ENCODE data around the gene CHRNB1.

The CHRNB1 gene

DNA sequence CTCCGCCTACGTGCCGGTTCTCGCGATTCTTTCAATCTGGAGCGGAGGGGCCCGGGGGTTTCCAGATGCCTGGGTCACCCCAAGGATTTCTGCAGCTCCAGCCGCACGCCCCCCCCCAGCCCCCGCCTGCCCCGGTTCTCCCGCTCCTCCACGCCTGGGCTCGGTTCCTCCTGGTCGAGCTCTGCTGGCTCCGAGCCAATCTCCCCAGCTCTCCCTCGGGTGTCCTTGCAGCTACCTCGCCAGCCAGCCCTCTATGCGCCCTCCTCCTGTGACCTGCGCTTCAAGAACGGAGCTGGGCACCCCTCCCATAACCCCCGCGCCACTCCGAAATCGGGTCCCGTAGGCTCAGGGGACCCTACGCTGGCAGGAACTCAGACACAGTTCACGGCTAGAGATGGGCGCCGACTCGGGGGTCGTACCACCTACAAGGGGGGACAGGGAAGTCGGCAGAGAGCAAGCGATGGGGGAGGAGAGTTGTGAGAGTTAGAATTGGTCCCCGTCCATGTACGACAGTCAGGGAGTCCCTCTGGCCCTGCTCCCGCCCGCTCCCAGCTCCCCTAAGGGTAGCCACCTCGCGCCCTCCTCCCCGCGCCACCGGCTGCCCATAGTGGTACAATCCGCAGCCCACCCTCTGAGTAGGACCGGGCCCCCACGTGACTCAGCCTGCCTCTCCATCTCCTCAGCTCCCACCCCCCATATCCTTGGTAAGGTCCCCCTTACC is 4.6 kb upstream of the CHRNB1 start:
- Mint-ChIP-seq H3K27ac (no peak overlapping the region), H3K9me3 (ENCODE audit: low read depth) (no peaks in the 10 kb centered on the region), H3K27me3 (peaks cover 11% of the 10 kb centered on the region), H3K4me1 (ENCODE audit: low read depth) (peaks cover 38% of the 10 kb centered on the region), H3K36me3 (no peaks in the 10 kb centered on the region), H3K4me3 (peak overlapping the region; percentile 84)

DNA sequence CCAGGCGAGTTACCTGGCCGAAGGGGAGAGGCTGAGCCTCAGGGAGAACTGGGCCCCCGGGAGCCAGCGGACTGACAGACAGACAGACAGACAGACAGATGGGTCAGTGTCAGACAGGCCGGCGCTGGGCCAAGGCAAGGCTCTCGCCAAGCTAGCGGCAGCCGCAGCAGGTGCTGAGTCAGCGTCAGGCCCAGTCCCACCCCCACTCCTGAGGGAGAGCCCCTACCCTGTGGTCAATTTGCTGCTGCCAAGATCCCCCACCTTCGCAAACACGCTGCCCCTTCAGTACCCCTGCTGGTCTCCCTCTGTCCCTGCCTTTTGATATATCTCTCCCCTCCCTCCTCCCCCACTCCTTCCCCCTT is 4.0 kb upstream of the CHRNB1 start:
- no peaks in the 10 kb centered on the region for H3K9me3 Mint-ChIP-seq (ENCODE audit: low read depth)
- no peaks in the 10 kb centered on the region for H3K36me3 Mint-ChIP-seq
- H3K4me3 Mint-ChIP-seq: peak overlapping the region; percentile 84
- H3K27me3 Mint-ChIP-seq: peaks cover 14% of the 10 kb centered on the region
- no peak overlapping the region for H3K27ac Mint-ChIP-seq
- H3K4me1 Mint-ChIP-seq (ENCODE audit: low read depth): peaks cover 39% of the 10 kb centered on the region

DNA sequence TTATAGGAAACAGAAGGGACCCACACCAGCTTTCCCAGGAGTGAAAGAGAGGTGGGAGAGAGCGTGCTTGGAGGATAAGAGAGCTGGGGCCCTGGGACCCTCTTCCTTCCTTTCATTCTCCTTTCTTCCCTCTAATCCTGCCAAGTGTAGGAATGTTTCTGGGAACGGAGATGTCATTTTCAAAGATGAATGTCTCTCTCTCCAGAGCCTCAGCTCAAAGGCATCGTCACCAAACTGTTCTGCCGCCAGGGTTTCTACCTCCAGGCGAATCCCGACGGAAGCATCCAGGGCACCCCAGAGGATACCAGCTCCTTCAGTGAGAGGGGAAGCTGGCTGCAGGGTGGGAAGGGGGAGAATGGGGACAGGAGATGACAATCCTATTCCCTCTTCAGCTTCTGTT is 3.6 kb upstream of the CHRNB1 start:
- Mint-ChIP-seq H3K27ac (no peak overlapping the region), H3K4me3 (no peak overlapping the region)

DNA sequence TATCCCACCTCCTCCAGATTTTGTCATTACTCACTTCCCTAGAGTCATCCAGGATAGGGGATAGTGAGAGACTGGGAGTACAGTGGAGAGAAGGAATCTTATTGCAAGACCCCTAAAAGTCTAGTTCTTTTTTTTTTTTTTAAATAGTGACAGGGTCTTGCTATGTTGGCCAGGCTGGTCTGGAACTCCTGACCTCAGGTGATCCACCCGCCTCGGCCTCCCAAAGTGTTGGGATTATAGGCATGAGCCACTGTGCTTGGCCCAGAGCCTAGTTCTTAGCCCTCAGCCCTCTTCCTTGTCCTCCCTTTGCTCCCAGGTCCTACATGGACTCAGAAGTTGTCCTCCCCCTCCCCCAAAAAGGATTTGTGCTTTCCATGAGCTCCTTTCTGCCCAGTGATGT is 2.7 kb upstream of the CHRNB1 start:
- no peaks in the 10 kb centered on the region for H3K9me3 Mint-ChIP-seq (ENCODE audit: low read depth)
- peaks cover 16% of the 10 kb centered on the region for H3K27me3 Mint-ChIP-seq
- no peak overlapping the region for H3K4me3 Mint-ChIP-seq
- H3K36me3 Mint-ChIP-seq: no peaks in the 10 kb centered on the region
- H3K27ac Mint-ChIP-seq: no peak overlapping the region
- peaks cover 37% of the 10 kb centered on the region for H3K4me1 Mint-ChIP-seq (ENCODE audit: low read depth)

More for the DNA sequence above, 3.6 kb upstream of the CHRNB1 start:
- Mint-ChIP-seq H3K4me1 (ENCODE audit: low read depth) (peaks cover 39% of the 10 kb centered on the region), H3K9me3 (ENCODE audit: low read depth) (no peaks in the 10 kb centered on the region), H3K27me3 (peaks cover 16% of the 10 kb centered on the region), H3K36me3 (no peaks in the 10 kb centered on the region)

DNA sequence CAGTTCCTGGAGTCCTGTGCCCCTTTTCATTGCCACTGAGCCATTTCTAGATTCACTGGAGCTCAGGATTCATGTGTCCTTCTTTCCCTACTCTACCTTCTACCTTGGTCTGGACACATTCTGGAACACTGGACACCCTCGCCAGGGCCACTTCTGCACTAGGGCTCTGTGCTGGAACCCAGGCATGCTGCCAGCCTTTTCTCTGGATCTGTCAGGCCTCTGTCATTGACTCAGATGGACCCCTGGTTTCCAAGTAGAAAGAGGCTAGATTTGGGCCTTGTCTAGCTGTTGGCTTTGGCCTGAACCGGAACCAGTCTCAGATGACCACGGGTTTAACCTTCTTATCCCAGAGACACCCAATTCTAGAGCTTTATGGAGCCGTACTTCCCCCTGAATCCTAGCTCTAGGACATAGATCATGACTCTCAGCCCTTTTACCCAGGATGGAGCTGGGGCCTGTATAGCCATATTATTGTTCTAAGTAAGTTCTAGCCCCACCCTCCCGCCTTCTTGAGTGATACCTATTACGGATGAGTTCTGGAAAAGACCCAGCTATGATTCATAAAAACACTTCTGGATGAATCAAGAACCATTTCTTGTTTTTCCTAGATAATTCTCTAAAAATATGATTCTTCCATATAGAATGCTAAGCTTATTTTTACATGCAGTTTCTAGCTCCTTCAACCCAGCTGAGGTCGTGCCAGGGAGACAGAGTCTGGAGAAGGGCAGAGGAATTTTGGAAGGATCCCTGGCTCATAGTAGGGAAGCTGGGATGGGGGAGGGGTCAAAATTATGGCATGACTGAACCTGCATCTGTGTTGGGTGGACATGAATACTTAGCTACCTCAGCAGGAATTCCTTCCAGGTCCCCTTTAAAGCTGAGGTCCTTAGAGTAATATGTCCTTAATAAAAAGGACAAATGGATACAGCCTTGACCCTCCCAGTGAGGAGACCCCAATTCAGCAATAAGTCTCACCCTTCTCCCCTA is 1.1 kb upstream of the CHRNB1 start:
- Mint-ChIP-seq H3K27ac (no peak overlapping the region), H3K27me3 (peaks cover 17% of the 10 kb centered on the region), H3K4me3 (peak overlapping the region; percentile 72), H3K4me1 (ENCODE audit: low read depth) (peaks cover 31% of the 10 kb centered on the region), H3K36me3 (peaks cover 3% of the 10 kb centered on the region), H3K9me3 (ENCODE audit: low read depth) (no peaks in the 10 kb centered on the region)

DNA sequence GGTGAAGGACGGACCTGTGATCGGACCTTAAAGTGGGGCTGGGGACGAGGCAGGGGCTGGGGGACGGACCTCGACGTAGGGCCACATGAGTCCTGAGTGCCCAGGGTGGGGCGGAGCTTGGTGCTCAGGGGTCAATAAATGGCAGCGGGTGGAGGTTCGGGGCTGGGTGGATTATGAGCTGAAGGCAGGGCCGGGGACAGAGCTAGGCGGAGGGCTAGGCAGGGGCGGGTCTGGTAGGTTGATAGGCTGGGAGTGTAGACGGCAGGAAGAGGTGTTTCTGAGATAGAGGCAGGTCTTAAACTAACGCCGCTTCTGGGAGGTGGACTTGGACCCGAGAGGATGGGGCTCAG is 733 bp downstream of the CHRNB1 start:
- peaks cover 3% of the 10 kb centered on the region for H3K36me3 Mint-ChIP-seq
- H3K4me1 Mint-ChIP-seq (ENCODE audit: low read depth): peaks cover 23% of the 10 kb centered on the region
- no peaks in the 10 kb centered on the region for H3K9me3 Mint-ChIP-seq (ENCODE audit: low read depth)
- H3K4me3 Mint-ChIP-seq: peak overlapping the region; percentile 86
- no peak overlapping the region for H3K27ac Mint-ChIP-seq
- H3K27me3 Mint-ChIP-seq: peaks cover 15% of the 10 kb centered on the region

DNA sequence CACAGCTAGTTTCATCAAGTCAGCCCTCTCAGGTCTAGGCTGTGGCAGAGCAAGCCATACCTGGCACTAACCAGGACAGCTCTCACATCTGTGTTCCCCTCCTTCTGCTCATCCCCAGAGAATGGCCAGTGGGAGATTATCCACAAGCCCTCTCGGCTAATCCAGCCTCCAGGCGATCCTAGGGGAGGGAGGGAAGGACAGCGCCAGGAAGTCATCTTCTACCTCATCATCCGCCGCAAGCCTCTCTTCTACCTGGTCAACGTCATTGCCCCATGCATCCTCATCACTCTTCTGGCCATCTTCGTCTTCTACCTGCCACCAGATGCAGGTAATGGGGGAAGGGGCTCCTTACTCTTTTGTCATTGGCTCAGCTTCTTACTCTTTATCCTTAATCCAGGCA is 3.6 kb downstream of the CHRNB1 start:
- Mint-ChIP-seq H3K4me1 (ENCODE audit: low read depth) (peaks cover 28% of the 10 kb centered on the region), H3K27me3 (peaks cover 12% of the 10 kb centered on the region), H3K27ac (no peak overlapping the region), H3K9me3 (ENCODE audit: low read depth) (no peaks in the 10 kb centered on the region), H3K36me3 (peaks cover 3% of the 10 kb centered on the region), H3K4me3 (no peak overlapping the region)

DNA sequence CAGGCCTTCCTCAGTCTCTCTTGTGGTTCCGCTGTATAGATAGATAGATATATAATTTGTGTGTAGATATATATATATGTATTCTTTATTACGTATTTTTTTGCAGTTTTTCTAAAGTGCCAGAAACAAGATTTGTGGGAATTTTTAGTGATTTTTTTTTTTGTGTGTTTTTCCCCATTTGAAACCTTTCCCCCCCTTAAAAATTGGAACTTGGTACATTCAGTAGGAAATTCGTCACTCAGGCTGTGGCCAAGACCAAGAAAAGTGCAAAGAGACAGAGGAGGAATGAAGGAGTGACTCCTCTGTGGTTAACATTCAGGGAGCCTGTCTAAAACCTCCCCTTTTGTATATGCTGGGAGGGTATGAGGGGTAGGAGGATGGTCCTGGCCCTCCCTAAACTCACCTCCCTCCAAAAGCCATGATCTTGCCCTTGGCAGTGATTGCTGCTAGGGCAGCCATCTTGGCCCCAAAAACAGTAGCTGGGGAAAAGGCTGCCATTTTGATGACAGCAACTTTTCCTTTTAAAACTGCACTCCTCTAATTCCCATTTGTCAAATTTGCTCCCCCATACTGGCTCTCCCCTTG is 15.2 kb downstream of the CHRNB1 start:
- Mint-ChIP-seq H3K36me3 (no peaks in the 10 kb centered on the region), H3K9me3 (ENCODE audit: low read depth) (no peaks in the 10 kb centered on the region), H3K27ac (no peak overlapping the region), H3K4me3 (no peak overlapping the region), H3K27me3 (no peaks in the 10 kb centered on the region), H3K4me1 (ENCODE audit: low read depth) (peaks cover 13% of the 10 kb centered on the region)

DNA sequence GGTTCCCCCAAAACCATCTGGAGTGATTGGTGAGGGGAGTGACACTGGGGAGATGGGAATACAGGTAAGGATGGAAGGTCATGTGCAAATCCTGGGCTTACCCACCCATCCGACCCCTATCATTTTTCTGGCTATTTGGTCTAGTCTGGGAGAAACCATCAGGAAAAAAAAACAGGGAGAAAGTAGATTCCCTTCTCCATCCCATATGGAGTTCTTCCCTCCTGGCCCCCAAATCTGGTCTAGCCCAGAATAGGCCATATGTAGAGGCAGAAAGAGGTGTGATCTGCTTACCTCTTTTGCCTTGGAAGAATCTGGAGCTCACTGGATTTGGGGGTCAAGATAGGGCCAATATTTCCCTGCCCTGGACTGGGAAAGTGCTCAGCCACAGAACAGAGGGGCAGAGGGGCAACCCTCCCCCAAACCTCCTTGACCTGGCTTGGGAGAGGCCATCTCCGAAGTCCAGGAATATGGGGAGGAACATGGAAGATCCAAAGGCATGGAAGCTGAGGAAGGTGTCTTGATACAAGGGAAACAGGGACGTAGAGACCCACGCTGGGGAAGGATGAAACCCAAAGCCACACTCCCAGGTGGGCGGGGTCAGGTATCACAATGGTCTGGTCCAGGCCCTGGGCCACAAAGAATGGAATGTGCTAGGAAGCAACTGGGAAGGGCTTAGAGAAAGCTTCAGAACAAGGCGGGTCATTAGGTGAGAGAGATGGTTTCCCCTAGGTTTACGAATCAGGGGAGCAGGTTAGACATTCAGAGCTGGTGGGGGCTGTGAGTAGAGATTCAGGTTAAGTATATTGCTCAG is 16.2 kb downstream of the CHRNB1 start:
- H3K27me3 Mint-ChIP-seq: no peaks in the 10 kb centered on the region
- H3K9me3 Mint-ChIP-seq (ENCODE audit: low read depth): no peaks in the 10 kb centered on the region
- no peak overlapping the region for H3K27ac Mint-ChIP-seq
- no peaks in the 10 kb centered on the region for H3K36me3 Mint-ChIP-seq
- peaks cover 7% of the 10 kb centered on the region for H3K4me1 Mint-ChIP-seq (ENCODE audit: low read depth)
- H3K4me3 Mint-ChIP-seq: no peak overlapping the region

DNA sequence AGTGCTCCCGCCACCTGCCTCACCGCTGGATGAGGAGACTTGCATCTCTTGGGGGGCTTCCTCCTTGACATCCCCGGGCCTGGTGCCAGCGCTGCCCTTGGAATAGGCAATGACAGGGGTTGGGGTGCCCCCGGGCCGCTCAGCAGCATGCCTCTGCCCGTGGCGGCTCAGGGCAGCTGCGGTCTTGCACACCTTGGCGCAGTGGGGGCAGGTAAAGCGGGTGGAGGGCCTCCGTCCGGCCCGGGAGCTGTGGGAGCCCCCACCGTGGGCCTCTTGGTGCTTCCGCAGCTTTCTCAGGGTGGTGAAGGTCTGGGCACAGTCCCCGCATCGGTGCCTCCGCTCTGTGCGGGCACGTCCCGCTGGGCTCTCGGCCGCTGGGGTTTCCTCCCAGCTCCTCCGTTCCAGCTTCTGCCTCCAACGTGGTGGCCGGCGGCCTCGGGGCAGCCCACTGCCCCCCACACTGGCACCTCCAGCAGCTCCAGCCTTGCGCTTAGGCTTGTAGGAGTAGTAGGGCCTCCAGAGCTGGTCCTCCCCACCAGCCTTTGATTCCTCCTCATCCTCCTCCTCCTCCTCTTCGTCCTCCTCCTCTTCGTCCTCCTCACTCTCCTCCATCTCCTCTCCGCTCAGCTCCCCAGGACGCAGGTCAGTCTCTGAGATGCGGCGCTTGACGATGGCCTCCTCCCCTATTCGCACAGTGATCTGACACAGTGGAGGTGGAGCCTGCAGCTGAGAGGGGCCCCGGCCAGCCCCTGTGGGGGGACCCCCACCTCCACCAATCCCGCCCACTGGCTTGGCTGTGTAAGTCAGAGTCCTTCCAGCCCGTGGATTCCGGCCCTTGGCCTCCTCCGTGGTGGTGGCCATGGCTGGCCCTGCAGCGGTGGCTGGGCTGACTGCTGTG is 17.9 kb downstream of the CHRNB1 start:
- Mint-ChIP-seq H3K4me3 (no peak overlapping the region), H3K9me3 (ENCODE audit: low read depth) (no peaks in the 10 kb centered on the region), H3K4me1 (ENCODE audit: low read depth) (peaks cover 9% of the 10 kb centered on the region), H3K36me3 (no peaks in the 10 kb centered on the region), H3K27ac (no peak overlapping the region), H3K27me3 (no peaks in the 10 kb centered on the region)

DNA sequence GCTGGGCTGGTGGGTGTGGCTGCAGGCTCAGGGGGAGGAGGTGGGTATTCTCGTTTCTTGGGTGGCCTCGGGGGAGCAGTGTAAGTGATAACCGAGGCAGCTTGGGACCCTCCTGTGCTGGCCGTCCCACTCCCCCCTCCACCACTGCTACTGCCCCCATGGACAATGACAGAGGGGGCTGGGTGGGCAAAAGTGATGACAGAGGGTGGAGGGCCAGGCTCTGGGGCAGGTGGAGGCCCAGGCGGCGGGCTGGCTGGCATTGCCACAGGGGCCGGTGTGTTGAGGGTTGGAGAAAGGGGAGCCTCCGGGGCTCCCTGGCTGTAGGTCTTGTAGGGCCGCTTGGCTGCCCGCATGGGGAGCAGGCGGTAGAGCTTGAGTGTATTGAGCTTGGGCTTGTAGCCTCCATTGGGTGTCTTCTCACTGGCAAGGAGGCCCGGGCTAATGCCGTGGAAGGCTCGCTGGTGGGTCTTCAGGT is 18.5 kb downstream of the CHRNB1 start:
- Mint-ChIP-seq H3K36me3 (no peaks in the 10 kb centered on the region), H3K27me3 (no peaks in the 10 kb centered on the region), H3K4me3 (no peak overlapping the region), H3K4me1 (ENCODE audit: low read depth) (peaks cover 11% of the 10 kb centered on the region), H3K9me3 (ENCODE audit: low read depth) (no peaks in the 10 kb centered on the region), H3K27ac (no peak overlapping the region)

DNA sequence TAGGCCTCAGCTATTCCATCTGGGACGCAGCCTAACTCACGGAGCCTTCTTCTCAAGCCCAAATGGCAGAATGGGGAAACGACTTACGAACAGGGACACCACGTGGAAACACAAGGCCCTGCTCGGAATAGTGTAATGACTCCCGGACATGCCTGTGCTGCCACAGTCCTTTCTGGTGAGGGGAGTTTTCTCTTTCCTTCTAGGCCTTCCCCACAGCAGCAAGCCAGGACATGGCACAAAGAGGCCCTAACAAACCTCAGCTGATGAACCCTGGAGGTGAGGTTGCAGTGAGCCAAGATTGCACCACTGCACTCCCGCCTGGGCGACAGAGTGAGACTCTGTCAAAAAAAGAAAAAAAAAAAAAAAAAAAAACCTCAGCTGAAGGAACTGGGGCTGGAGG is 19.2 kb downstream of the CHRNB1 start:
- no peaks in the 10 kb centered on the region for H3K9me3 Mint-ChIP-seq (ENCODE audit: low read depth)
- H3K27me3 Mint-ChIP-seq: no peaks in the 10 kb centered on the region
- H3K4me3 Mint-ChIP-seq: no peak overlapping the region
- peaks cover 11% of the 10 kb centered on the region for H3K4me1 Mint-ChIP-seq (ENCODE audit: low read depth)
- H3K27ac Mint-ChIP-seq: no peak overlapping the region
- H3K36me3 Mint-ChIP-seq: no peaks in the 10 kb centered on the region

DNA sequence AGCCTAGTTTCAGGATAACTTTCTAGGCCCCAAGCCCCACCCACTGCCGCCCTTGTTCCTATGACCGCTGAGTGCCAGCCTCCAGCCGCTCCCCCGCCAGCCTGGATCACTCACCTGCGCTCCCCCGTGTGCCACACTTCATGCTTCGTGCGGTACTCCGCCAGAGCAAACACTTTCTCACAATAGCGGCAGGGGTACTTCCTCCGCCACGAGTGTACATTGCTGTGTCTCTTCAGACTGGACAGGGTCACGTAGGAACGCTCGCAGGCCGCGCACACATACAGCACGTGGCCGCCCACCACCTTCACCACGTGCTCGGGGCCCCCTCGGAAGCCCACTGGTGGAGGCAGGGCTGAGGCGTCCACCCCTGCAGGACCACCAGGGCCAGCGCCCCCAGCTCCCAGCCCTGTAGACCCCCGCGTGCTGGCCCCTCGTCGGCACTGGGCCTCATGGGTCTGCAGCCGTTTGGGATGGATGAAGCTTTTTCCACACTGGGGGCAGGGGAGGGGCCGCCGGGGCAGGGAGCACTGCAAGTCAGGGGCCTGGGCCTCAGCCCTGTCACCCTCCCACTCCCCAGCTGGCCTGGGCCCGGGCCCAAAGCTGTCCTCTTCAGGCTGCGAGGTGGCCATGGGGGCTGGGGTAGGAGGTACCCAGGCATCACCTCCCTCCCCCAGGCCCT is 20.9 kb downstream of the CHRNB1 start:
- Mint-ChIP-seq H3K9me3 (ENCODE audit: low read depth) (no peaks in the 10 kb centered on the region), H3K4me3 (no peak overlapping the region), H3K27ac (no peak overlapping the region), H3K4me1 (ENCODE audit: low read depth) (peaks cover 12% of the 10 kb centered on the region), H3K27me3 (no peaks in the 10 kb centered on the region), H3K36me3 (no peaks in the 10 kb centered on the region)
